ENCODE measurements around the gene LINC00237.

GRCh38 chr20:21127201-21127981, 21.2 kb upstream of the LINC00237 start:
- TF ChIP-seq CTCF (IDR thresholded peaks at IDR 0.05; ENCODE audit: insufficient read depth, low read length) (no peak), REST (IDR thresholded peaks at IDR 0.05; ENCODE audit: insufficient replicate concordance, low read depth) (no peak)
